HepG2 (cell line): ENCODE results near the gene TUT1. TPM values are rescaled to one million over a fixed set of nuclear protein-coding genes. Genes with fewer than 3 reads are reported as not detected.

Source experiments
- ATAC-seq: fragments of 200-7000 bp; cut with Tn5 transposase; 3 replicates; pipeline ENCODE4 v1.9.1; 2020; ENCODE audit warnings: mild to moderate bottlenecking, moderate library complexity
- BruUV-seq: library from RNA; stranded (reverse); fragments of 400-500 nt; replicated peaks from 2 replicates; lab custom pipeline; 2021; lab: Mats Ljungman, UMichigan
- CTCF ChIA-PET: fragments of 300-600 bp; formaldehyde crosslinking; extraction: SDS; loops from one replicate; lab custom pipeline; 2021; ENCODE audit warnings: low total read pairs, inconsistent platforms, low intra/inter-chr PET ratio; lab: Yijun Ruan, JAX
- POLR2A ChIA-PET: fragments of 350-600 bp; sonication (Branson Sonifier 250); formaldehyde crosslinking; loops from one replicate; lab custom pipeline; 2020; ENCODE audit warnings: antibody characterized with exemption, inconsistent platforms; lab: Yijun Ruan, JAX
- DNase-seq: peaks from one replicate; pipeline ENCODE4 v3.0.0-alpha.2; 2015; ENCODE audit warnings: low spot score
- FAIRE-seq: peaks from 3 replicates; lab custom pipeline; 2011; peaks lifted over from hg19 to GRCh38; lab: Jason Lieb, UNC
- H2AFZ ChIP-seq: one replicate; pipeline ENCODE4 v1.6.1; 2011; ENCODE audit warnings: low read length, inconsistent platforms
- H3K27ac ChIP-seq: fragments of 300-600 bp; 3 replicates; pipeline ENCODE4 v1.8.0; 2011; ENCODE audit warnings: mixed run types, mild to moderate bottlenecking, mixed read lengths, low read length, inconsistent platforms; ENCODE audit not compliant: insufficient read depth; ENCODE audit errors: extremely low read length
- H3K27me3 ChIP-seq, 2 experiments: fragments of 200-600 bp in 1 of 2; 2 replicates in 1 of 2; 3 replicates in 1 of 2; pipeline versions ENCODE4 v1.6.0 to v1.8.0; 2011; ENCODE audit warnings: low read length in 2 of 2, mild to moderate bottlenecking in 2 of 2, moderate library complexity in 2 of 2, inconsistent platforms in 1 of 2; ENCODE audit not compliant: insufficient read depth in 2 of 2, control insufficient read depth in 1 of 2
- H3K36me3 ChIP-seq, 2 experiments: fragments of 200-600 bp in 1 of 2; replicated peaks in 1 of 2; 2 replicates in 1 of 2; 3 replicates in 1 of 2; pipeline versions ENCODE4 v1.5.1 to v1.8.0; 2011; ENCODE audit warnings: low read length in 2 of 2, inconsistent platforms in 1 of 2; ENCODE audit not compliant: insufficient read depth in 2 of 2, control insufficient read depth in 1 of 2
- H3K4me1 ChIP-seq: 2 replicates; pipeline ENCODE4 v1.5.1; 2012; ENCODE audit warnings: low read length, inconsistent platforms; ENCODE audit not compliant: insufficient read depth
- H3K4me2 ChIP-seq: 2 replicates; pipeline ENCODE4 v1.6.0; 2011; ENCODE audit warnings: low read depth, low read length, inconsistent platforms
- H3K4me3 ChIP-seq, 3 experiments: fragments of 200-600 bp in 1 of 3; sonication (generic), shearing (Covaris generic) in 1 of 3; replicated peaks in 1 of 3; 2 replicates each; pipeline ENCODE4 v1.5.1; 2011 to 2016; ENCODE audit warnings: low read length in 3 of 3, inconsistent platforms in 2 of 3, low read depth in 2 of 3, mild to moderate bottlenecking in 2 of 3, control low read depth in 1 of 3, mixed read lengths in 1 of 3; ENCODE audit not compliant: insufficient read depth in 1 of 3
- H3K79me2 ChIP-seq: one replicate; pipeline ENCODE4 v1.6.1; 2011; ENCODE audit warnings: low read length, inconsistent platforms; ENCODE audit not compliant: insufficient read depth
- H3K9ac ChIP-seq: 2 replicates; pipeline ENCODE4 v1.6.0; 2011; ENCODE audit warnings: mild to moderate bottlenecking, low read depth, low read length, inconsistent platforms; ENCODE audit not compliant: insufficient read depth
- H3K9me3 ChIP-seq: 2 replicates; pipeline ENCODE4 v1.5.1; 2012; ENCODE audit warnings: mild to moderate bottlenecking, low read length
- H4K20me1 ChIP-seq: 2 replicates; pipeline ENCODE4 v1.6.0; 2011; ENCODE audit warnings: inconsistent platforms, mild to moderate bottlenecking, low read length, moderate library complexity; ENCODE audit not compliant: insufficient read depth
- ESRRA ChIP-seq: sonication (generic); formaldehyde crosslinking; IDR thresholded peaks from 2 replicates; pipeline ENCODE4 v1.5.1; 2020; ENCODE audit warnings: mild to moderate bottlenecking, low read depth, missing genetic modification reagents
- FOXA3 ChIP-seq: IDR thresholded peaks from 2 replicates; pipeline ENCODE4 v1.6.1; 2016; ENCODE audit warnings: missing genetic modification reagents, missing compliant biosample characterization
- HNRNPK ChIP-seq: fragments of 200-400 bp; formaldehyde crosslinking; IDR thresholded peaks from 2 replicates; pipeline ENCODE4 v1.6.1; 2018; ENCODE audit warnings: low read length, low read depth, moderate library complexity, mild to moderate bottlenecking; ENCODE audit not compliant: poor library complexity, severe bottlenecking
- HNRNPLL ChIP-seq: fragments of 200-400 bp; formaldehyde crosslinking; IDR thresholded peaks from 2 replicates; pipeline ENCODE4 v1.6.1; 2017; ENCODE audit warnings: mild to moderate bottlenecking, low read depth, low read length; ENCODE audit not compliant: poor library complexity, severe bottlenecking
- LCORL ChIP-seq, 2 experiments: fragments of 450-650 bp in 1 of 2; sonication (generic) in 1 of 2; formaldehyde crosslinking in 1 of 2; IDR thresholded peaks; 2 replicates each; pipeline versions ENCODE4 v1.5.0 to v1.6.1; 2017 to 2020; ENCODE audit warnings: antibody characterized with exemption in 1 of 2, missing genetic modification reagents in 1 of 2
- MATR3 ChIP-seq: sonication (generic); formaldehyde crosslinking; IDR thresholded peaks from 2 replicates; pipeline ENCODE4 v1.4.0; 2020; ENCODE audit warnings: missing genetic modification reagents
- MTA3 ChIP-seq: sonication (generic); formaldehyde crosslinking; IDR thresholded peaks from 2 replicates; pipeline ENCODE4 v1.4.0; 2020; ENCODE audit warnings: missing genetic modification reagents
- NBN ChIP-seq: fragments of 450-650 bp; conservative IDR thresholded peaks from 2 replicates; pipeline ENCODE4 v1.6.1; 2017
- NR2C2 ChIP-seq: sonication (generic); formaldehyde crosslinking; IDR thresholded peaks from 2 replicates; pipeline ENCODE4 v1.4.0; 2020; ENCODE audit warnings: missing genetic modification reagents, mild to moderate bottlenecking, moderate library complexity, borderline replicate concordance
- RFX5 ChIP-seq: IDR thresholded peaks from 2 replicates; pipeline ENCODE4 v1.6.1; 2011; ENCODE audit warnings: low read depth, low read length, improper control_type of control experiment
- U2AF1 ChIP-seq: fragments of 200-400 bp; formaldehyde crosslinking; optimal IDR thresholded peaks from 2 replicates; pipeline ENCODE3; 2017; ENCODE audit warnings: mild to moderate bottlenecking, low read depth, low read length
- ZNF230 ChIP-seq: sonication (generic); formaldehyde crosslinking; IDR thresholded peaks from 2 replicates; pipeline ENCODE4 v1.4.0; 2020; ENCODE audit warnings: mild to moderate bottlenecking, missing genetic modification reagents
- ZNF598 ChIP-seq: sonication (generic); formaldehyde crosslinking; IDR thresholded peaks from 2 replicates; pipeline ENCODE4 v1.5.1; 2020; ENCODE audit warnings: mild to moderate bottlenecking, missing genetic modification reagents, borderline replicate concordance
- ZNF619 ChIP-seq: sonication (generic); formaldehyde crosslinking; IDR thresholded peaks from 2 replicates; pipeline ENCODE4 v1.4.0; 2020; ENCODE audit warnings: mild to moderate bottlenecking, missing genetic modification reagents
- ZNF674 ChIP-seq: sonication (generic); formaldehyde crosslinking; IDR thresholded peaks from 2 replicates; pipeline ENCODE4 v1.5.0; 2020; ENCODE audit warnings: low read depth, mild to moderate bottlenecking, missing genetic modification reagents
- WGBS: methylation state at CpG from one replicate; pipeline ENCODE4 v1.1.6; 2017; ENCODE audit warnings: low lambda C conversion rate; 5-methylcytosine and 5-hydroxymethylcytosine counted together
- in situ Hi-C: cut with HindIII; loops from 2 replicates; pipeline ENCODE4 v1.10.0; 2017; ENCODE audit warnings: low pct_unique_long_range_greater_than_20kb; ENCODE audit not compliant: extremely low pct_ligation_motif_present
- intact Hi-C: fragments of 100-400 bp; cut with micrococcal nuclease; formaldehyde crosslinking; loops from one replicate; pipeline ENCODE4 v1.10.0; 2022; ENCODE audit not compliant: unreplicated experiment
- polyA plus RNA-seq, 8 experiments: library from polyadenylated mRNA; depleted of rRNA in 3 of 8; stranded (reverse) in 7 of 8; unstranded in 1 of 8; fragments of >200 nt; fragmentation: Illumina TruSeq in 4 of 8; extraction: Trizol in 4 of 8; gene quantifications; 2 replicates each; pipeline versions ENCODE4 v1.2.1 to v1.2.3, GENCODE V29; 2011 to 2016; ENCODE audit warnings: low read depth in 4 of 8, missing spikeins in 1 of 8, mixed read lengths in 1 of 8; ENCODE audit not compliant: insufficient read depth in 1 of 8
- total RNA-seq, 5 experiments: library from RNA; depleted of rRNA; stranded (reverse); fragments of >200 nt; fragmentation: Illumina TruSeq; extraction: Trizol; gene quantifications; 2 replicates each; pipeline ENCODE4 v1.2.3, GENCODE V29; 2016; ENCODE audit warnings: low read depth in 1 of 5
- TF ChIP-seq, protein P1 (sequence below): IDR thresholded peaks from 2 replicates; pipeline ENCODE4 v1.6.1; 2018; ENCODE audit warnings: missing genetic modification reagents, mild to moderate bottlenecking, missing compliant biosample characterization
- TF ChIP-seq, protein P2 (sequence below): fragments of 450-650 bp; IDR thresholded peaks from 2 replicates; pipeline ENCODE4 v1.6.1; 2017; ENCODE audit warnings: mild to moderate bottlenecking

TUT1 gene
- total and polyA plus RNA-seq, 2 of the 13 experiments (the other 11 are each of a cell fraction or from before 2014, with no cell fraction given): 9.7 to 14.3 TPM

DNA sequence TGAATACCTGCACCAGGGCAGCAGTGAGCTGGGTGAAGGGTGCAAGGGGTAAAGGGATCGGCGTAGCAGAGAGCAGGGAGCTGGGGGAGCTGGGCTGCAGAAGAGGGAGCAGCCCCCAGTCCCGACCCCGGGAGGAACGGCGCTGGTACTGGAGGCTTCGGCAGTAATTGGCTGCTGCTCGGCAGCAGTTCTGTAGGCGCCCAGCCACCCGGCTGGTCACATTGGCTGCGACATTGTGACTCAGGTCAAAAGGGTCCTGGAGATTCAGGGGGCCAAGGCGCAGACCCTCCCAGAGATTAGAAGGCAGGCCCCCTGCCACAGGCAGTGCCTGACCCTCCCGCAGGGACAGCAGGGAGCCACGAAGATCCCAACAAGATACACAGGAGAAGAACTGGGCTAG lies 15.5 kb downstream of the TUT1 start:
- no peak overlapping the region for H2AFZ ChIP-seq
- POLR2A ChIA-PET: interaction anchor here (1.0 to 5.0 kb wide), 3 partner anchors 15 to 45 kb away, joined by 3 to 160 read pairs (median 45); partner anchors contain the start of genes AHNAK, B3GAT3 and TUT1
- no peak for TF ChIP-seq NBN
- no peak for TF ChIP-seq ZNF619 (CRISPR knock-in tag)
- TF ChIP-seq U2AF1: no peak
- no peak for TF ChIP-seq NR2C2
- TF ChIP-seq HNRNPLL: no peak
- TF ChIP-seq MATR3: no peak
- TF ChIP-seq MTA3: no peak
- no peak for TF ChIP-seq RFX5
- TF ChIP-seq, protein P1, sequence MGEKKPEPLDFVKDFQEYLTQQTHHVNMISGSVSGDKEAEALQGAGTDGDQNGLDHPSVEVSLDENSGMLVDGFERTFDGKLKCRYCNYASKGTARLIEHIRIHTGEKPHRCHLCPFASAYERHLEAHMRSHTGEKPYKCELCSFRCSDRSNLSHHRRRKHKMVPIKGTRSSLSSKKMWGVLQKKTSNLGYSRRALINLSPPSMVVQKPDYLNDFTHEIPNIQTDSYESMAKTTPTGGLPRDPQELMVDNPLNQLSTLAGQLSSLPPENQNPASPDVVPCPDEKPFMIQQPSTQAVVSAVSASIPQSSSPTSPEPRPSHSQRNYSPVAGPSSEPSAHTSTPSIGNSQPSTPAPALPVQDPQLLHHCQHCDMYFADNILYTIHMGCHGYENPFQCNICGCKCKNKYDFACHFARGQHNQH (CRISPR knock-in tag): no peak
- no peak for TF ChIP-seq HNRNPK
- TF ChIP-seq LCORL (IDR thresholded peaks at IDR 0.05): no peak
- no peak for TF ChIP-seq LCORL (CRISPR knock-in tag; IDR thresholded peaks at IDR 0.05)
- TF ChIP-seq ZNF674 (CRISPR knock-in tag): no peak
- TF ChIP-seq ESRRA (CRISPR knock-in tag): no peak
- no peak for TF ChIP-seq ZNF230
- TF ChIP-seq ZNF598 (CRISPR knock-in tag): no peak
- TF ChIP-seq, protein P2, sequence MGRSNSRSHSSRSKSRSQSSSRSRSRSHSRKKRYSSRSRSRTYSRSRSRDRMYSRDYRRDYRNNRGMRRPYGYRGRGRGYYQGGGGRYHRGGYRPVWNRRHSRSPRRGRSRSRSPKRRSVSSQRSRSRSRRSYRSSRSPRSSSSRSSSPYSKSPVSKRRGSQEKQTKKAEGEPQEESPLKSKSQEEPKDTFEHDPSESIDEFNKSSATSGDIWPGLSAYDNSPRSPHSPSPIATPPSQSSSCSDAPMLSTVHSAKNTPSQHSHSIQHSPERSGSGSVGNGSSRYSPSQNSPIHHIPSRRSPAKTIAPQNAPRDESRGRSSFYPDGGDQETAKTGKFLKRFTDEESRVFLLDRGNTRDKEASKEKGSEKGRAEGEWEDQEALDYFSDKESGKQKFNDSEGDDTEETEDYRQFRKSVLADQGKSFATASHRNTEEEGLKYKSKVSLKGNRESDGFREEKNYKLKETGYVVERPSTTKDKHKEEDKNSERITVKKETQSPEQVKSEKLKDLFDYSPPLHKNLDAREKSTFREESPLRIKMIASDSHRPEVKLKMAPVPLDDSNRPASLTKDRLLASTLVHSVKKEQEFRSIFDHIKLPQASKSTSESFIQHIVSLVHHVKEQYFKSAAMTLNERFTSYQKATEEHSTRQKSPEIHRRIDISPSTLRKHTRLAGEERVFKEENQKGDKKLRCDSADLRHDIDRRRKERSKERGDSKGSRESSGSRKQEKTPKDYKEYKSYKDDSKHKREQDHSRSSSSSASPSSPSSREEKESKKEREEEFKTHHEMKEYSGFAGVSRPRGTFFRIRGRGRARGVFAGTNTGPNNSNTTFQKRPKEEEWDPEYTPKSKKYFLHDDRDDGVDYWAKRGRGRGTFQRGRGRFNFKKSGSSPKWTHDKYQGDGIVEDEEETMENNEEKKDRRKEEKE: no peak
- TF ChIP-seq FOXA3 (CRISPR knock-in tag): no peak
- TF ChIP-seq, all 625 proteins: peak for 0
- Histone ChIP-seq H3K36me3 (peaks cover 16 to 47% of the 10 kb centered on the region in 2 experiments), H4K20me1 (peaks cover 8% of the 10 kb centered on the region; the same call in 1 of the 2 replicates), H3K27me3 (no peaks in the 10 kb centered on the region; a peak in 1 of 5 replicates), H3K4me1 (peaks cover 43% of the 10 kb centered on the region), H3K79me2 (peaks cover 48% of the 10 kb centered on the region), H3K9ac (peak overlapping the region; percentile 98; the same call in 1 of the 2 replicates), H3K4me3 (peak overlapping the region in 1 of 3 experiments; percentile 83; a peak in 2 of 6 replicates), H3K9me3 (no peaks in the 10 kb centered on the region), H3K4me2 (peak overlapping the region; percentile 89), H3K27ac (no peak overlapping the region)
- CTCF ChIA-PET: no interaction called here
- ATAC-seq (no peak), FAIRE-seq (no peak), DNase-seq (no peak)
- intact Hi-C loops: no loop called here
- WGBS: 99% methylated on average over 14 of the region's 14 CpGs
- in situ Hi-C loops: no loop called here
- BruUV-seq: no TSS peak
